GM13977 (cell line): Measurements from ENCODE around the gene CTTNBP2NL.
"Not testable (repeated sequence)": the region's sequence is repeated elsewhere in the genome, so short reads cannot be mapped to it uniquely, and the experiment has no call there.

Source experiments
- DNase-seq: peaks from one replicate; pipeline ENCODE4 v3.0.0; 2012; ENCODE audit warnings: low spot score
- in situ Hi-C: fragments of 300-500 bp; cut with MboI; formaldehyde crosslinking; loops from one replicate; pipeline ENCODE4 v1.12.0; 2022; ENCODE audit warnings: low sequenced_read_pairs, low pct_unique_long_range_greater_than_20kb, mixed read lengths, inconsistent platforms; ENCODE audit not compliant: unreplicated experiment
- TF ChIP-seq, protein P1 (sequence below): IDR thresholded peaks from 2 replicates; pipeline ENCODE4 v1.5.1; 2012; ENCODE audit warnings: mild to moderate bottlenecking, control low read depth; ENCODE audit not compliant: insufficient read depth; ENCODE audit errors: extremely low read depth, missing control alignments

The CTTNBP2NL gene

DNA sequence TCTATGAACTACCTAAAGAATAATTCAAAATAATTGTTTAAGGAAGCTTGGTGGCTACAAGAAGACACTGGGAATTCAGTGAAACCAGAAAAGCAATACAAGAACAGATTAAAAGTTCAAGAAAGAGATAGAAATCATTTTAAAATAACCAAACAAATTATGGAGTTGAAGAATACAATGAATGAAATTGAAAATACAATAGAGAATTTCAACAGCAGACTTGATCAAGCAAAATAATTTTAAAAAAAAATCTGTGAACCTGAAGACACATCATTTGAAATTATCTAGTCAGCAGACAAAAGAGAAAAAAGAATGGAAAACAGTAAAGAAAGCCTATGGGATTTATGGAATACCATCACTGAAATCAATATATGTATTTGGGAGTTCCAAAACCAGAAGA, 81.5 kb downstream of the CTTNBP2NL start:
- TF ChIP-seq, protein P1, sequence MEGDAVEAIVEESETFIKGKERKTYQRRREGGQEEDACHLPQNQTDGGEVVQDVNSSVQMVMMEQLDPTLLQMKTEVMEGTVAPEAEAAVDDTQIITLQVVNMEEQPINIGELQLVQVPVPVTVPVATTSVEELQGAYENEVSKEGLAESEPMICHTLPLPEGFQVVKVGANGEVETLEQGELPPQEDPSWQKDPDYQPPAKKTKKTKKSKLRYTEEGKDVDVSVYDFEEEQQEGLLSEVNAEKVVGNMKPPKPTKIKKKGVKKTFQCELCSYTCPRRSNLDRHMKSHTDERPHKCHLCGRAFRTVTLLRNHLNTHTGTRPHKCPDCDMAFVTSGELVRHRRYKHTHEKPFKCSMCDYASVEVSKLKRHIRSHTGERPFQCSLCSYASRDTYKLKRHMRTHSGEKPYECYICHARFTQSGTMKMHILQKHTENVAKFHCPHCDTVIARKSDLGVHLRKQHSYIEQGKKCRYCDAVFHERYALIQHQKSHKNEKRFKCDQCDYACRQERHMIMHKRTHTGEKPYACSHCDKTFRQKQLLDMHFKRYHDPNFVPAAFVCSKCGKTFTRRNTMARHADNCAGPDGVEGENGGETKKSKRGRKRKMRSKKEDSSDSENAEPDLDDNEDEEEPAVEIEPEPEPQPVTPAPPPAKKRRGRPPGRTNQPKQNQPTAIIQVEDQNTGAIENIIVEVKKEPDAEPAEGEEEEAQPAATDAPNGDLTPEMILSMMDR: no peak
- DNase-seq: no peak
- in situ Hi-C loops: no loop called here

DNA sequence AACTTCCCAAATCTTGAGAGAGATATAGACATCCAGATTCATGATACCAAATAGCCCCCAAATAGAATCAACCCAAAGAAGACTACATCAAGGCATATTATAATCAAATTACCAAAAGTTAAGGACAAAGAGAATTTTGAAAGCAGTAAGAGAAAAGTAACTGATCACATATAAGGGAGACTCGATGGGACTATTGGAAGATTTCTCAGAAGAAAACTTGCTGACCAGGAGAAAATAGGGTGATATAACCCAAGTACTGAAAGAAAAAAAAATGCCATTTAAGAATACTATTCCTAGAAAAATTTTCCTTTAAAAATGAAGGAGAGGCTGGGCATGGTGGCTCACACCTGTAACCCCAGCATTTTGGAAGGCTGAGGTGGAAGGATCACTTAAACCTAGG, 82.3 kb downstream of the CTTNBP2NL start:
- in situ Hi-C loops: no loop called here
- TF ChIP-seq, protein P1: no peak
- DNase-seq: no peak

DNA sequence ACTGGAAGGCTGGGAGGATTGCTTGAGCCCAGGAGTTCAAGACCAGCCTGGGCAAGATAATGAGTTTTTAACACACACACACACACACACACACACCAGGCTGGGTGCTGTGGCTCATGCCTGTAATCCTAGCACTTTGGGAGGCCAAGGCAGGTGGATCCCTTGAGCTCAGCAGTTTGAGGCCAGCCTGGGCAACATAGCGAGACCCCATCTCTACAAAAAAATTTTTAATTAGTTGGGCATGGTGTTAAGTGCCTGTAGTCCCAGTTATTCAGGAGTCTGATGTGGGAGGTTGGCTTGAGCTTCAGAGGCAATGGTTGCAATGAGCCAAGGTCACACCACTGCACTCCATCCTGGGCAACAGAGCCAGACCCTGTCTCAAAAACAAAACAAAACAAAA, 90.0 kb downstream of the CTTNBP2NL start:
- in situ Hi-C loops, DNase-seq: not testable (repeated sequence)

DNA sequence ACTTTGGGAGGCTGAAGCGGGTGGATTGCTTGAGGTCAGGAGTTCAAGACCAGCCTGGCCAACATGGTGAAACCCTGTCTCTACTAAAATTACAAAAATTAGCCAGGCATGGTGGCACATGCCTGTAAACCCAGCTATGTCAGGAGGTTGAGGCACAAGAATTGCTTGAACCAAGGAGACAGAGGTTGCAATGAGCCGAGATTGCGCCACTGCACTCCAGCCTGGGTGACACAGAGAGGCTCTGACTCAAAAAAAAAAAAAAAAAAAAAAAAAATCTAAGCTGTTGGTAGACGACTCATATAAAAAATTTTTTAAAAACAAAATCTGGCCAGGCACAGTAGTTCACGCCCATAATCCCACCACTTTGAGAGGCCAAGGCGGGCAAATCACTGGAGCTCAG, 91.7 kb downstream of the CTTNBP2NL start:
- DNase-seq, in situ Hi-C loops: not testable (repeated sequence)

DNA sequence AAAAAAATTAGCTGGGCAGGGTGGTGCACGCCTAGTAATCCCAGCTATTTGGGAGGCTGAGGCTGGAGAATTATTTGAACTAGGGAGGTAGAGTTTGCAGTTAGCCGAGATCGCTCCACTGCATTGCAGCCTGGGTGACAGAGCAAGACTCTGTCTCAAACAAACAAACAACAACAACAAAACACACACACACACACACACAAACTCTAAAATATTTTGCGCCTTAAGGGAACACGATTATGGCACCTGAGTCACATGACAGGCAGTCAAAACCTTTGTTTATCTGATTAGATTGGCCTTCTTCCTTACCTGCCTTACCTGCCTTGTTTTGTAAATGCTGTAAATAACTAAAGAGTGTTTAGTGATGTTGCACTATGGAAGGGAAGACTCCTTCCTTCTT, 92.1 kb downstream of the CTTNBP2NL start:
- TF ChIP-seq, protein P1: no peak
- DNase-seq: no peak
- in situ Hi-C loops: no loop called here

DNA sequence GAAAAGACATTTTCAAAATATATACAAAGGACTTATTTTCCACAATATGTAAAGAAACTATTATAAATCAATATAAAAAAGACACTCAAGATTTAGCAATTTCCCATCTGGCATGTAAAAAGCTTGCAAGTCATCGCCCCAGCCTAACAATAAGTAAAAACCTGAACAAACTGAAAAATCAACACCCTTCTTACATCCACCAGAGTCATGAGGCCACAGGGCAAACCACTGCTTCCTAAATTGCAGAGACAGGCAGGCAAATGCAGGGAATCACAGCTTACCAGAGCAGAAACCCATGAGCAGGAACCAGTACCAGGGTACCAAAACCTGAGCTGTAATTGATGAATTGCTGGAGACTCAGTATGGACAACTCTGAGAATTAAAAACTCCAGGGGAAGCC, 96.1 kb downstream of the CTTNBP2NL start:
- in situ Hi-C loops: no loop called here
- TF ChIP-seq, protein P1: no peak
- no peak for DNase-seq

DNA sequence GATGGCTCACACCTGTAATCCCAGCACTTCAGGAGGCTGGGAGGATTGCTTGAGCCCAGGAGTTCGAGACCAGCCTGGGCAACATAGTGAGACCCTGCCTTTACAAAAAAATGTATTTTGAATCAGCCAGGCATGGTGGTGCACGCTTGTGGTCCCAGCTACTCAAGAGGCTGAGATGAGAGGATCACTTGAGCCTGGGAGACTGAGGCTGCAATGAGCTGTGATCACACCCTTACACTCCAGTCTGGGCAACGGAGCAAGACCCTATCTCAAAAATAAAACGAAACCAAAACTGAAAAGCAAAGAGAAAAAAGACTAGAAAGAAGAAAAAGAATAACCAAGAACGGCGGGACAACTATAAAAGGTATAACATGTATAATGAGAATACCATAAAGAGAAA, 97.3 kb downstream of the CTTNBP2NL start:
- DNase-seq: no peak
- TF ChIP-seq, protein P1: no peak
- in situ Hi-C loops: no loop called here

DNA sequence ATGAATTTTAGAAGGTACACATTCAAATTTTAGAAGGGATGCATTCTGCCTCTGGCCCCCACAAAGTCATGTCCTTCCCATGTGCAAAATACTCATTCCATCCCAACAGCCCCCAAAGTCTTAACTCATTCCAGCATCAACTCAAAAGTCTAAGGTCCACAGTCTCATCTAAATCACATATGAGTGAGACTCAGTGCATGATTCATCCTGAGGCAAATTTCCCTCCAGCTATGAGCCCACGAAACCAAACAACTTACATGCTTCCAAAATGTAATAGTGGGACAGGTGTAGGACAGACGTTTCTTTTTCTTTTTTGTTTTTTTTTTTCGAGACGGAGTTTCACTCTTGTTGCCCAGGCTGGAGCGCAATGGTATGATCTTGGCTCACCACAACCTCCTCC, 100.3 kb downstream of the CTTNBP2NL start:
- in situ Hi-C loops: no loop called here
- TF ChIP-seq, protein P1: no peak
- DNase-seq: no peak
